Measurements from ENCODE around the gene DYDC1. TPM values are rescaled to one million over a fixed set of nuclear protein-coding genes. Genes with fewer than 3 reads are reported as not detected.

DYDC1 gene
- total and polyA plus RNA-seq, 7 donors, result not detected

- H3K4me3 ChIP-seq, result no peak overlapping the region
- intact Hi-C loops (cut with DNase I), result no loop called here
- no peak for ATAC-seq
Observed at GRCh38 chr10:80322711-80323110, 33.8 kb downstream of the DYDC1 start.

GRCh38 chr10:80322158-80322557, 34.4 kb downstream of the DYDC1 start:
- Histone ChIP-seq H3K9me3 (no peaks in the 10 kb centered on the region), H3K4me1 (no peaks in the 10 kb centered on the region), H3K27ac (no peak overlapping the region), H3K4me3 (no peak overlapping the region), H3K36me3 (ENCODE audit: insufficient read depth in 1 of 2, low read depth in 1 of 2) (no peaks in the 10 kb centered on the region), H3K27me3 (ENCODE audit: insufficient read depth in 3 of 3, low read length in 2 of 3) (peaks cover 0 to 7% (median 0%) of the 10 kb centered on the region in 3 donors)
- ATAC-seq (no peak), DNase-seq (no peak)
- intact Hi-C loops (cut with DNase I), result no loop called here
- TF ChIP-seq CTCF (IDR thresholded peaks at IDR 0.05), result no peak
- WGBS, 3 donors, result 72 to 79% (median 77%) methylated on average over 2 of the region's 2 CpGs

More at GRCh38 chr10:80322711-80323110, 33.8 kb downstream of the DYDC1 start:
- Histone ChIP-seq H3K27me3 (ENCODE audit: insufficient read depth in 3 of 3, low read length in 2 of 3) (peaks cover 0 to 6% (median 0%) of the 10 kb centered on the region in 3 donors), H3K36me3 (ENCODE audit: insufficient read depth in 1 of 2, low read depth in 1 of 2) (no peaks in the 10 kb centered on the region), H3K27ac (no peak overlapping the region), H3K4me1 (no peaks in the 10 kb centered on the region), H3K9me3 (no peaks in the 10 kb centered on the region)
- WGBS, 3 donors, result 67 to 77% (median 74%) methylated on average over 1 of the region's 1 CpG
- DNase-seq, result no peak
- TF ChIP-seq CTCF (IDR thresholded peaks at IDR 0.05), result no peak

GRCh38 chr10:80321183-80321582, 35.4 kb downstream of the DYDC1 start:
- no peak for TF ChIP-seq CTCF (IDR thresholded peaks at IDR 0.05)
- no peaks in the 10 kb centered on the region for H3K9me3 ChIP-seq
- no peaks in the 10 kb centered on the region for H3K36me3 ChIP-seq (ENCODE audit: insufficient read depth in 1 of 2, low read depth in 1 of 2)
- DNase-seq, result no peak
- H3K27ac ChIP-seq, result no peak overlapping the region
- no peaks in the 10 kb centered on the region for H3K4me1 ChIP-seq
- intact Hi-C loops (cut with DNase I), result no loop called here
- peaks cover 0 to 4% (median 0%) of the 10 kb centered on the region in 3 donors for H3K27me3 ChIP-seq (ENCODE audit: insufficient read depth in 3 of 3, low read length in 2 of 3)
- 94 to 95% (median 94%) methylated on average over 5 of the region's 5 CpGs for WGBS, 3 donors
- ATAC-seq, result no peak
- H3K4me3 ChIP-seq, result no peak overlapping the region

GRCh38 chr10:80320377-80320776, 36.2 kb downstream of the DYDC1 start:
- H3K27ac ChIP-seq, result no peak overlapping the region
- TF ChIP-seq CTCF (IDR thresholded peaks at IDR 0.05), result no peak
- DNase-seq, result no peak
- no peaks in the 10 kb centered on the region for H3K4me1 ChIP-seq
- H3K4me3 ChIP-seq, result no peak overlapping the region
- H3K36me3 ChIP-seq (ENCODE audit: insufficient read depth in 1 of 2, low read depth in 1 of 2), result no peaks in the 10 kb centered on the region
- peaks cover 0 to 4% (median 0%) of the 10 kb centered on the region in 3 donors for H3K27me3 ChIP-seq (ENCODE audit: insufficient read depth in 3 of 3, low read length in 2 of 3)
- ATAC-seq, result no peak
- intact Hi-C loops (cut with DNase I), result no loop called here
- no peaks in the 10 kb centered on the region for H3K9me3 ChIP-seq

GRCh38 chr10:80319725-80320290, 36.7 kb downstream of the DYDC1 start:
- no peaks in the 10 kb centered on the region for H3K4me1 ChIP-seq
- peaks cover 0 to 4% (median 0%) of the 10 kb centered on the region in 3 donors for H3K27me3 ChIP-seq (ENCODE audit: insufficient read depth in 3 of 3, low read length in 2 of 3)
- no peak for ATAC-seq
- intact Hi-C loops (cut with DNase I), result no loop called here
- TF ChIP-seq CTCF (IDR thresholded peaks at IDR 0.05), result no peak
- no peaks in the 10 kb centered on the region for H3K36me3 ChIP-seq (ENCODE audit: insufficient read depth in 1 of 2, low read depth in 1 of 2)
- no peaks in the 10 kb centered on the region for H3K9me3 ChIP-seq
- 87 to 92% (median 87%) methylated on average over 2 of the region's 2 CpGs for WGBS, 3 donors
- H3K4me3 ChIP-seq, result no peak overlapping the region
- no peak overlapping the region for H3K27ac ChIP-seq
- no peak for DNase-seq
